Activated CD4-positive, alpha-beta T cell treated with anti-CD3 and anti-CD28 coated beads, Interleukin-2, amount 50 U/mL, for 24 hours (primary cell): ENCODE data around the gene MYBPC1.
"Not testable (repeated sequence)": the region's sequence is repeated elsewhere in the genome, so short reads cannot be mapped to it uniquely, and the experiment has no call there.

Experiments used
- DNase-seq, 2 donors: peaks; one replicate each; pipeline ENCODE4 v3.0.0-alpha.2; 2020; ENCODE audit warnings: low read depth in 1 of 2, low spot score in 1 of 2

The MYBPC1 gene, protein sequence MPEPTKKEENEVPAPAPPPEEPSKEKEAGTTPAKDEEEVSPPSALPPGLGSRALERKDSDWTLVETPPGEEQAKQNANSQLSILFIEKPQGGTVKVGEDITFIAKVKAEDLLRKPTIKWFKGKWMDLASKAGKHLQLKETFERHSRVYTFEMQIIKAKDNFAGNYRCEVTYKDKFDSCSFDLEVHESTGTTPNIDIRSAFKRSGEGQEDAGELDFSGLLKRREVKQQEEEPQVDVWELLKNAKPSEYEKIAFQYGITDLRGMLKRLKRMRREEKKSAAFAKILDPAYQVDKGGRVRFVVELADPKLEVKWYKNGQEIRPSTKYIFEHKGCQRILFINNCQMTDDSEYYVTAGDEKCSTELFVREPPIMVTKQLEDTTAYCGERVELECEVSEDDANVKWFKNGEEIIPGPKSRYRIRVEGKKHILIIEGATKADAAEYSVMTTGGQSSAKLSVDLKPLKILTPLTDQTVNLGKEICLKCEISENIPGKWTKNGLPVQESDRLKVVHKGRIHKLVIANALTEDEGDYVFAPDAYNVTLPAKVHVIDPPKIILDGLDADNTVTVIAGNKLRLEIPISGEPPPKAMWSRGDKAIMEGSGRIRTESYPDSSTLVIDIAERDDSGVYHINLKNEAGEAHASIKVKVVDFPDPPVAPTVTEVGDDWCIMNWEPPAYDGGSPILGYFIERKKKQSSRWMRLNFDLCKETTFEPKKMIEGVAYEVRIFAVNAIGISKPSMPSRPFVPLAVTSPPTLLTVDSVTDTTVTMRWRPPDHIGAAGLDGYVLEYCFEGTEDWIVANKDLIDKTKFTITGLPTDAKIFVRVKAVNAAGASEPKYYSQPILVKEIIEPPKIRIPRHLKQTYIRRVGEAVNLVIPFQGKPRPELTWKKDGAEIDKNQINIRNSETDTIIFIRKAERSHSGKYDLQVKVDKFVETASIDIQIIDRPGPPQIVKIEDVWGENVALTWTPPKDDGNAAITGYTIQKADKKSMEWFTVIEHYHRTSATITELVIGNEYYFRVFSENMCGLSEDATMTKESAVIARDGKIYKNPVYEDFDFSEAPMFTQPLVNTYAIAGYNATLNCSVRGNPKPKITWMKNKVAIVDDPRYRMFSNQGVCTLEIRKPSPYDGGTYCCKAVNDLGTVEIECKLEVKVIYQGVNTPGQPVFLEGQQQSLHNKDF

DNA sequence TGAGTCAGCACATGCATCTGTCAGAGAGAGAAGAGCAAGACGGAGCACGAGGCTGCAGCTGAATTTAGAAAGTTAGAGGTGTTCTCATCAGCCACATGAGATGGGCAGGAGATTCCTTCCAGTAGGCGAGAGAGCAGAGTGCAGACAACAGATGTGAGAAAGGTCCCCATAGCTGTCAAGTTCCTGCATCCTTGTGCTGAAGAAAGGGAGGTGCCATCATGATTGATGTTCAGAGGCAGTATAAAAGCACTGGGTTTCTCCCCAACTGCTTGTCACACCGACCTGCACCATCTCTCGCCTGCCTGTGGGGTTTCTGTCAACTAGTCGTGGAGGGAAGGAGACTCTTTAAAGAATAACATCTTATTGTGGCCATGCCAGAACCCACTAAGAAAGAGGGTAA lies at the start of gene MYBPC1:
MYBPC1 (plus strand) TSS at position 272 of the 400 bp plus-strand sequence; CDS start at position 372, 100 bp downstream.
- no peak for DNase-seq

DNA sequence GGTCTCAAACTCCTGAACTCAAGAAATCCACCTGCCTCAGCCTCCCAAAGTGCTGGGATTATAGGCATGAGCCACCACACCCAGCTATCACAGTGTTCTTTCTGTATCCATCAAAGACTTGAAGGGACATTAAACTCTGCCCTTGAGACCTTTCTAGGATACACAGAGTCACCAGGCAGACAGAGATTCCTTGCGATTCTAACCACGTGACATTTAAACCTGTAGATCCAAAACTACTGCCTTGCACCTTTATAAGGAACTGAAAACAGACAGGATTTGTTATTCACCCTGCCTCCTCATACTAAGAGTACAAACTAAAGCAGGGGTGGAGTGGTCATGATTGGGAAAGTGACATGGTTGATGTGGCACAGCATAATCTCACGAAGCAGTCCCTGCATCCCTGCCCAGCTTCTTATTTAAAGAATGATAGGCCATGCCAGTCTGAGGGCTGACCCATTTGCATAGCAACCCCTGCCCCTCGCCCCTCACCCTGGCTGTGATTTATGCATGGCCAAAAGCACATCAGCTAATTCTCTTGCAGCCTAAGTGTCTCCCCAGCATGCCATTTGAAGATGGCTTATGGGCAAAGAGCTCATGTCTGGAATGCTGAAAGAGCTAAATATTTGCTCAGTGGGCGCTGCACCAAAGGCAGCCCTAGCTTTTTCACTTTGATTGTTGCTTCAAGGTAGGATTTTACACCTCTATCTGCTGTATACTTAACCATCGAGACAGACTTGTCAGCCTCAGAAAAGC lies 43.2 kb upstream of the MYBPC1 start:
- DNase-seq = no peak

DNA sequence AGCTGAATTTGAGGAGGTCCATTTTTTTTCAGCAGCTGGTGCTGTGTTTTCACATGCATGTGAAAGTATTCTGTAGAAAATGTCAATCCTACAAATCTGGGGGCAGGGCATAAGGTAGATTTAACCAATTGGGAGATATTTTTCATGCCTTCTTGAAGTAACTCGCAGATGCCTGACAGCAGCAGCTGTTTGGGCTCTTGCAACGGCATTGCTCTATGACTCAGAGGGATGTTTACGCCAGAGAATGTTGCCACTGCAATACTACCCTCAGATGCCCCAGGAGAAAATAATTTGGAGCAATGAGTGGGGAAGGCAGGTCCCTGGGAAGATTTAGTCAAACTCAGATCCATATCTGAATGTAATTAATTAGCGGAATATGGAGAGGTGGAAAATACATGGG lies 42.5 kb upstream of the MYBPC1 start:
- no peak for DNase-seq

GRCh38 chr12:101557094-101557493 lies 37.7 kb upstream of the MYBPC1 start:
- DNase-seq = no peak

GRCh38 chr12:101558726-101559125 lies 36.0 kb upstream of the MYBPC1 start:
- not testable (repeated sequence) for DNase-seq

DNA sequence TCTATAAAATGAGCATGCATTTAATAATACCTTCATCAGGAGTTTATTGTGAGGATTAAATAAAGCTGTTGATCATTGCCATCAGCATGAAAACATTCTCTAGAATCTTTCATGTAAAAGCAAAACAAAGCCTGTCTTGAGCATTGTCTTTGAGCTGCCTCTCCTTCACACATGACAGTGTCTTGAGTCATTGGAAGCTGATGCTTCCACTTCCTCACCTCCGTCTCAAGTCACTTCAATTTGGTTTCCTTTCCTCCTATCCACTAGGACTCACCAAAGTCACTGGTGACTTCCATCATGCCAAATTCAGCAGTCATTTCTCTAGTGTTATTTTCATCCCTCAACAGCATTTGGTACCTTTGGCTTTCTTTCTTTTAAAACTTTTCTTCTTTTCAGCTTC lies 31.6 kb upstream of the MYBPC1 start:
- no peak for DNase-seq

DNA sequence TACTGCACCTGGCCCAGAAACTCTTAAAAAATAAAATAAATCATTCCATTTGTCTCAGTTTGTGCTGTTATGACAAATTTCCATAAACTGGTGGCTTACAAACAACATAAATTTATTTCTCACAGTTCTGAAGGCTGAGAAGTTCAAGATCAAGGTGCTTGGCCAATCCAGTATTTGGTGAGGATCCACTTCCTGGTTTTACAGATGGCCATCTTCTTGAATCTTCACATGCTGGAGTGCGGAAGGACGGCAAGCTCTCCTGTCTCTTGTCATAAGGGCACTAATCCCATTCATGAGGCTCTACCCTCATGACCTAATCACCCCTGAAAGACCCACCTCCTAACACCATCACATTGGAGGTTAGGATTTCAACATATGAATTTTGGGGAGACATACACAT lies 29.9 kb upstream of the MYBPC1 start:
- DNase-seq = no peak

DNA sequence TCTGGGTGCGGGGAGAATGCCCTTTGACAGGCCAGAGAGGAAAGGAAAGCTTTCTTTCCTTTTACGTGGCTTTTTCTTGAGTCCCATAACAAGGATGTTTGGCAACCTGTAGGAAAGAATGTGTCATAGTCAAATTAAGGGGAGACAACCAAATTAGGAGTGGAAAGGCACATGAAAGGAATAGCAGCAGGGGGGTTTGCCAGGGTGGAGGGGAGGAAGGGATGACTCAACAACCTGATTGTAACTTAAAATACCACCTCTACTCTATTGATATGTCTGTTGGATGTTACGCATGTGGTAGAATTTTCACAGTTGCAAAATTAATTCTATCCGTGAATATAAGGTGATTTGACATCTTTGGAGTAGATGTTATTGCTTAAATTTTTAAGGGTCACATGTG lies 28.5 kb upstream of the MYBPC1 start:
- peak in 1 of 2 donors; percentile 33 for DNase-seq

- no peak for DNase-seq
These were observed 26.9 kb upstream of the MYBPC1 start for GRCh38 chr12:101567918-101568317.

GRCh38 chr12:101570047-101570446 lies 24.7 kb upstream of the MYBPC1 start:
- no peak for DNase-seq

DNA sequence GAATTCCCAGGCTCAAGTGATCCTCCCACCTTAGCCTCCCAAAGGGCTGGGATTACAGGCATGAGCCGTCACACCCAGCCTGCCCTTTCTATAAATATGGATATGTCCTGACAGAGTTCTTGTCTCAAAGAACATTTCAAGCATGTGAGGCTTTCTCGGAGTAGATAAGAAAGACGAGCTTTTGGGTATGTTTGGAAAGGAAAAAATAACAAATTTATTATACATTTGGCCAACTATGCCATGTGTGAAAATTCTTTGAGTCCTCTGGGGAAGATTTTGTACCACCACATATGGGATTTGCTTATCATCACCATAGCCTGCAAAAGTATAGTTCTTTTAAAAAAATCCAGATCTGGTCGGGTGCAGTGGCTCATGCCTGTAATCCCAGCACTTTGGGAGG lies 23.7 kb upstream of the MYBPC1 start:
- DNase-seq = no peak

DNA sequence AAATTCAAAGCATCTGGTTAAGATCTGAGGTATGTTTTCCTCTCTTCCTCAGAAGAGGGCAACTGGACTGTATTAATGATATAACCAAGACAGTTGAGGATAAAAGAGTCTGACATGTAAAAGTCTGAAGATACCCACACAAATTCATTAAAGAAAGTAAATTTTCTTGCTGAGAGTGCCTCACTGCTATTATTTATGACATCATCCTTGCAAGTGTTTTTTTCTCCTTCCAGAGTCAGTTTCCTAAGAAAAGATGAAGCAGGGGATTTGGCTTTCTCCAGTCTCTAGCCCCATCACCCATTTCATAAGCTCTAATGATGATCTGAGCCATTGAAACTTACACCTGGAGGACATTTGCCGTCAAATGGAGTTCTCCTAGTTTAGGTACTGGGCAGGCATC lies 21.0 kb upstream of the MYBPC1 start:
- DNase-seq = no peak

DNA sequence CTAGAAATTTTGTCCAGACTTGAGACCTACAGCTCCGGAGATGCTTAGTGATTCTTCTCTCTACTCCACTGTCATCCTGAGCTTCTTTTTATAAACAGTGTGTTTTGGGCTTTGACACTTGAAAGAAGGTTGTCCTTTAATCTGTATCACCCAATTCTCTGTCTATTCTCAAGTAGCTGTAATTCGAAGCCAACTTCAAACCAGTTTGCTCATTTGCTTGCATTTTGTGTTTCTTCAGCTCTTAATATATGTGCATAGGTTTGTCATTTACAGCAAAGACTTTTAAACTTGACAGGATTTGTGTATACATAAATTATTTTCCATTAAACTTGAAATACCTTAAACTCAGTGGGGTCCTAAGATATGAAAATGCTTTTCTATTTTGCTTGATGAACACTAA lies 16.4 kb upstream of the MYBPC1 start:
- DNase-seq = no peak

DNA sequence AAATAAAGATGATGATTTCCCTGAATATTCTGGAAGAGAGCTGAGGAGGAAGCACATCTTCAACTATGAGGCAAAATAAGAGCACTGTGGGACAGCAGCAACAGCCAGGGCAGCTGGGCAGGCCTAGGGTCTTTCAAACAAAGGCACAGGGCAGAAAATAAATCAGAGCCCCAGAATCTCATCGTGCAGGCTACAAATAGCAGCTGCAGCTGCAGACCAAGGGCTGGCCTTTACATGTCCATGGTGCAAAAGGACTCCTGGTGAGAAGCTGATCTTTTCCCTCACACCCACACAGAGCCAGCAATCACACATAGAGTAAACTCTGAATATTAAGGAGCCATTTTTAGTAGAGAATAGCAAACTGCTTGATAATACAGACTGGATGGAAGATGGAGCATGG lies 13.6 kb upstream of the MYBPC1 start:
- no peak for DNase-seq

DNA sequence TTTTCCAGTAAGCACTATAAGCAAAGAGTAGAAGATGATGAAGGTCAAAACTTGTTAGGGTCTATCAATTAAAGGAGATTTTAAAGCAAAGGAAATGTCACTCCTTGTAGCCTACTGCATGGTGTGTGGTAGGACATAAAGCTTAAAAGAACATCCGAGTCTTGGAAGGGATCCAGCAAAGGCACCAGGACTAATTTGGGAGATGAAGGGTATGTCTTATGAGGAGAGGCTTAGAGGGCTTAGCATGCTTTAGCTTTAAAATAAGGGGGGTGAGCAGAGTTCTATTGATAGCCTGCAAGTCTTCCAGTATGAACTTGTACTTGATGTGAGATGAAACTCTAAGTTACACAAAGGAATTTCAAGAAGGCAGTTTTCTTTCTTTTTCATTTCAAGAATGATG lies 11.8 kb upstream of the MYBPC1 start:
- no peak for DNase-seq

DNA sequence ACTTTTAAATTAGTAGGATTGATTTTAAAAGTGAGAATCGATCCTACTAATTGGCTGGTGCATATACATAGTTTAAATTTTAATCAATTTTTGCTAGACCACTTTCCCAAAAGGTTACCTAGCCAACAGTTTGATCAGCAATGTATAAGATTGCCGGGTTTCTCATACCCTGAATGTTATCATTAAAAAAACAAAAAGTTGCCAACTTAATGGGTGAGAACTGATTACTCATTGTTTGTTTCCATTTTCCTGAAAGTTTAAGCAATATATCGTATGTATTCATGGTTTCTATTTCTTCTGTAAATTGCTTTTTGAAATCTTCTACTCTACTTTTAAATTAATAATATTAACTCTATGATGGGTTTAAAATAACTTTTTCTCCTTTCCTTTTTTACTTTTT lies 4.4 kb upstream of the MYBPC1 start:
- no peak for DNase-seq

DNA sequence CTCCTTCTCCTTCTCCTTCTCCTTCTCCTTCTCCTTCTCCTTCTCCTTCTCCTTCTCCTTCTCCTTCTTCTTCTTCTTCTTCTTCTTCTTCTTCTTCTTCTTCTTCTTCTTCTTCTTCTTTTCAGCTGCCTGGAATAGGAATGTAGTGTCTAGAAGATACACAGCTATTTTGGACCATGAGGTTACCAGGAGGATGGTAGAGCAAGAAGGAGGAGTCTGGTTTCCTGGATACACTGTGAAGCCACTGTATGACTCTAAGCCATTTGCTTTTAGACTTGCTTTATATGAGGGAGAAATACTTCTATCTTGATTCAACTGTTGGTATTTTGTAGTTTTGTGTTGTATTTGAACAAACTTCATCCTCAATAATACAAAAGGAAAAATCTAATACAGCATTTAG lies 3.0 kb upstream of the MYBPC1 start:
- no peak for DNase-seq

GRCh38 chr12:101592448-101592847 lies 2.3 kb upstream of the MYBPC1 start:
- DNase-seq = no peak

- DNase-seq = no peak
These were observed 1.9 kb upstream of the MYBPC1 start for GRCh38 chr12:101592921-101593320.

- DNase-seq = no peak
These were observed 1.4 kb downstream of the MYBPC1 start for GRCh38 chr12:101596172-101596571.

GRCh38 chr12:101597164-101597563 lies 2.4 kb downstream of the MYBPC1 start:
- DNase-seq = no peak
